ENCODE results near the gene HOXD12. TPM values are rescaled to one million over a fixed set of nuclear protein-coding genes. Genes with fewer than 3 reads are reported as not detected.

The HOXD12 gene
- total and polyA plus RNA-seq, 12 donors: not detected

DNA sequence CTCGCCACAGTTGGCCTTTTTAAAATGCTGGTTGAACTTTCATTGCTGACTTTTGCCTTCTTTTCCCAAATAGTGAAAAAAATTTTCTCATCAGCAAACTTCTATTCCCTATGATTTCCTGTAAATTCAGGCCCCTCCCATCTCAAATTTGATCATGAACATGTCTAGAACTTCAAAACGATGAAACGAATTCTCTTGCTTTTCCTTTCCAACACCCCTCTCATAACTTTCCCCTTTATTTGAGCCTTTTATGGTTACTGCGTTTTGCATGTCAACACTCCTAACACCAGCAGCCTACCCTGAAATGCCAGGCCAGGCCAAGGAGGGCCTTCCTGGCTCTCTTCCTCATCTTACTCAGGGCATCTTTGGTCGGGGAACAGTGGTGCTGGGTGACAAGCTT lies 8.7 kb upstream of the HOXD12 start:
- Histone ChIP-seq H3K27ac (no peak overlapping the region), H3K9me3 (no peaks in the 10 kb centered on the region)

DNA sequence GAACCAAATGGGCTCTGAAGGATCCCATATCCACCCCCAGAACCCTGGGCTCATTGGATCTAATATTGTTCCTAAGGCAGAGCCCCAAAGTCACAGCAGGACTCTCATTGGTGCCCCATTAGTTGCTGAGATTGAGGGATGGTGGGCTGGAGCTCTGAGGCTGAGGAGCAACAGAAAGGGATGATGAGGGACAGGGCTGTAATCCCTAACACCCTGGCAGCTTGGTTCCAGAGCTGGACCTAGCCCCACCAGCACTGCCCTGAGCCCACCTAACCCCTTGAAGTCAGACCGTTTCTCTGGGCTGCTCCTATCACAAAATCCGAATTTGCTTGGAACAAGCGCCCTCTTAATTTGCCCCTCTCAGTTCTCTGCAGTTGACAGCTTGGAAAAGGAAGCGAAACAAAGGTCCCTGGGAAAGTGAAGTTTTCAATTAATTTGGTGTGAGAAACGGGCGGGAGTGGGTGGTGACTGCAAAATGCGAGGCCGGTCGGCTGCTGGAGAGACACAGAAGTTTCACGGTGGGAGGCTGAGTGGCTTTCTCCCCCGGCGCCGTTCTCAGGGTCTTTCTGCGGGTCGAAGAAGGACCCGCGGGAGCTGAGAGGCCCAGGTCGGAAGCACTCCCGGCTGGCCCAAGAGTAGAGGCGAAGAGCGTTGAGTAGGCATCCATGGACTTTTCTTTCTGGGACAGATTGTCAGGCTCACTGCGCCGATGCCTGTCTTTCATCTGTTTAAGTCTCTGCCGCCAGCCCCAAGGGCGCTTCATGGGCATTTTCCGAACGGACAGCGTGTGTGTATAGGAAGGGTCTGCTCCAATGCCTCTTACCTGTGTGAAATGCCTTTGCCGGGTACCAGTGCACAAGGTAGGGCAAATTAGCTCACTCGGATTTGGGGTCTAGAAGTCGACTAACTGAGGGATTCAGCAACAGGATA lies 8.0 kb upstream of the HOXD12 start:
- H3K9me3 ChIP-seq: no peaks in the 10 kb centered on the region
- H3K27me3 ChIP-seq: peaks cover 64 to 100% (median 100%) of the 10 kb centered on the region in 7 donors
- intact Hi-C loops (cut with DNase I): loop anchor here in 1 of 10 donors (5.0 kb wide), 1 partner anchor 404 kb away; no protein-coding TSS in a partner anchor
- peaks cover 0 to 23% (median 20%) of the 10 kb centered on the region in 9 donors for H3K4me1 ChIP-seq
- WGBS, 2 donors: 4 to 8% methylated on average over 31 of the region's 31 CpGs
- H3K27ac ChIP-seq: no peak overlapping the region
- DNase-seq (no peak), ATAC-seq (no peak)
- H3K4me3 ChIP-seq: no peak overlapping the region
- no peaks in the 10 kb centered on the region for H3K36me3 ChIP-seq
- TF ChIP-seq, protein P1, sequence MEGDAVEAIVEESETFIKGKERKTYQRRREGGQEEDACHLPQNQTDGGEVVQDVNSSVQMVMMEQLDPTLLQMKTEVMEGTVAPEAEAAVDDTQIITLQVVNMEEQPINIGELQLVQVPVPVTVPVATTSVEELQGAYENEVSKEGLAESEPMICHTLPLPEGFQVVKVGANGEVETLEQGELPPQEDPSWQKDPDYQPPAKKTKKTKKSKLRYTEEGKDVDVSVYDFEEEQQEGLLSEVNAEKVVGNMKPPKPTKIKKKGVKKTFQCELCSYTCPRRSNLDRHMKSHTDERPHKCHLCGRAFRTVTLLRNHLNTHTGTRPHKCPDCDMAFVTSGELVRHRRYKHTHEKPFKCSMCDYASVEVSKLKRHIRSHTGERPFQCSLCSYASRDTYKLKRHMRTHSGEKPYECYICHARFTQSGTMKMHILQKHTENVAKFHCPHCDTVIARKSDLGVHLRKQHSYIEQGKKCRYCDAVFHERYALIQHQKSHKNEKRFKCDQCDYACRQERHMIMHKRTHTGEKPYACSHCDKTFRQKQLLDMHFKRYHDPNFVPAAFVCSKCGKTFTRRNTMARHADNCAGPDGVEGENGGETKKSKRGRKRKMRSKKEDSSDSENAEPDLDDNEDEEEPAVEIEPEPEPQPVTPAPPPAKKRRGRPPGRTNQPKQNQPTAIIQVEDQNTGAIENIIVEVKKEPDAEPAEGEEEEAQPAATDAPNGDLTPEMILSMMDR (IDR thresholded peaks at IDR 0.05): no peak

More for the DNA sequence above, 8.7 kb upstream of the HOXD12 start:
- Histone ChIP-seq H3K36me3 (no peaks in the 10 kb centered on the region), H3K4me3 (no peak overlapping the region), H3K27me3 (peaks cover 68 to 100% (median 100%) of the 10 kb centered on the region in 7 donors), H3K4me1 (peaks cover 0 to 25% (median 20%) of the 10 kb centered on the region in 9 donors)
- intact Hi-C loops (cut with DNase I): loop anchor here in 1 of 10 donors (5.0 kb wide), 1 partner anchor 404 kb away; no protein-coding TSS in a partner anchor
- WGBS, 2 donors: 18 to 20% methylated on average over 5 of the region's 5 CpGs
- DNase-seq (no peak), ATAC-seq (no peak)
- TF ChIP-seq, protein P1 (IDR thresholded peaks at IDR 0.05): no peak

DNA sequence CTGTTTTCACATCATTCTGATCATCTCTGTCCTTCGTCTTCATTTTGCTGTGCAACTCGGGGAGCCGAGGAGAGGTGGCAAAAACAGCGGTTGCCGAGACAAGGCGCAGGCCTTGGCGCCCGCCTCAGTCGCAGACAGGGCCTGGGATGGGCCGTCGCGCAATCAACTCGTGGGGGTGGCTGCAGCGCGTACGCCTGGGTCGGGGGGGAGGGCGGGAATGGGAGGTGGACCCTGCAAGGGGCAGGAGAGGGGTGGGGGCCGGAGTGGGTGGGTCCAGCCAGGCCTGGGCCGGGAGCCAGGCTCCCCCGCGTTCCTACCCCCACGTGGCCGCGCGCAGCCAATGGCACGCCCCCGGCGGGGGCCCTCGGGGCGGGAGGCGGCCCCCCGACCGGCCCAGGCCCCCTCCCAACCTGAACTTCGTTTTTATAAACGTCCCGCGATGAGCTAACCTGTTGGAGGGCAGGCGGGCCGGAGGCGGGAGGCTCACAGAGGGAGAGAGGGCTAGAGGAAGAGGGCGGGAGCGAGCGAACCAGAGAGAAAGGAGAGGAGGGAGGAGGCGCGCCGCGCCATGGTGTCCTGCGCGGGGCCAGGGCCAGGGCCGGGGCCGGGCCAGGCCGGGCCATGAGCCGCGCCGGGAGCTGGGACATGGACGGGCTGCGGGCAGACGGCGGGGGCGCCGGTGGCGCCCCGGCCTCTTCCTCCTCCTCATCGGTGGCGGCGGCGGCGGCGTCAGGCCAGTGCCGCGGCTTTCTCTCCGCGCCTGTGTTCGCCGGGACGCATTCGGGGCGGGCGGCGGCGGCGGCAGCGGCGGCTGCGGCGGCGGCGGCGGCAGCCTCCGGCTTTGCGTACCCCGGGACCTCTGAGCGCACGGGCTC lies 7.1 kb upstream of the HOXD12 start, which contains the start of gene HOXD13:
Gene HOXD13, plus strand, starts transcription at position 452 of the 875 bp plus-strand sequence. Its CDS starts 170 bp downstream, at position 622.
- TF ChIP-seq, protein P1 (IDR thresholded peaks at IDR 0.05): no peak
- H3K27me3 ChIP-seq: peaks cover 61 to 100% (median 100%) of the 10 kb centered on the region in 7 donors
- H3K4me1 ChIP-seq: peaks cover 0 to 32% (median 29%) of the 10 kb centered on the region in 9 donors
- DNase-seq: no peak
- ATAC-seq: peak in 2 of 8 donors; percentile 17 to 26
- intact Hi-C loops (cut with DNase I): loop anchor here in 1 of 10 donors (5.0 kb wide), 1 partner anchor 405 kb away; no protein-coding TSS in a partner anchor
- H3K27ac ChIP-seq: no peak within 1 kb of the TSS
- no peaks in the 10 kb centered on the region for H3K36me3 ChIP-seq
- 2 to 5% methylated on average over 41 to 95 of the region's 95 CpGs for WGBS, 2 donors
- peak within 1 kb of the TSS in 8 of 10 donors; percentile 11 to 33 (median 28) for H3K4me3 ChIP-seq
- no peaks in the 10 kb centered on the region for H3K9me3 ChIP-seq

Measured in heart right ventricle (tissue), 16 donors.